CD4-positive, alpha-beta memory T cell (primary cell): ENCODE data around the gene GUCY1A2. TPM values are rescaled to one million over a fixed set of nuclear protein-coding genes. Genes with fewer than 3 reads are reported as not detected.
"Not testable (repeated sequence)": the region's sequence is repeated elsewhere in the genome, so short reads cannot be mapped to it uniquely, and the experiment has no call there.

ENCODE experiments used
- CTCF ChIA-PET: fragments of 350-600 bp; sonication (Branson Sonifier 250); formaldehyde crosslinking; loops from one replicate; lab custom pipeline; 2021; ENCODE audit warnings: inconsistent platforms; ENCODE audit not compliant: partially characterized antibody; lab: Charles Lee
- POLR2A ChIA-PET: fragments of 350-600 bp; sonication (Branson Sonifier 250); formaldehyde crosslinking; loops from one replicate; lab custom pipeline; 2021; ENCODE audit not compliant: partially characterized antibody; lab: Charles Lee
- DNase-seq, 5 donors: peaks; one replicate each; pipeline versions ENCODE4 v3.0.0 to v3.0.0-alpha.2; 2020 to 2022; ENCODE audit warnings: mixed read lengths in 1 of 5
- H3K27ac ChIP-seq: one replicate; pipeline ENCODE4 v1.7.0; 2013; ENCODE audit warnings: low read depth, low read length
- H3K27me3 ChIP-seq: 2 replicates; pipeline ENCODE4 v1.7.0; 2013; ENCODE audit warnings: mild to moderate bottlenecking, low read length, moderate library complexity; ENCODE audit not compliant: insufficient read depth
- H3K36me3 ChIP-seq: 2 replicates; pipeline ENCODE4 v1.7.0; 2013; ENCODE audit warnings: mild to moderate bottlenecking, low read length, moderate library complexity; ENCODE audit not compliant: insufficient read depth
- H3K4me1 ChIP-seq: 2 replicates; pipeline ENCODE4 v1.7.0; 2013; ENCODE audit warnings: mild to moderate bottlenecking, low read length, moderate library complexity; ENCODE audit not compliant: insufficient read depth
- H3K4me3 ChIP-seq, 2 donors: one replicate each; pipeline ENCODE4 v1.7.0; 2013; ENCODE audit warnings: low read length in 2 of 2, mild to moderate bottlenecking in 1 of 2
- H3K9me3 ChIP-seq, 2 donors: one replicate each; pipeline ENCODE4 v1.7.0; 2013; ENCODE audit warnings: low read length in 2 of 2, control low read depth in 1 of 2; ENCODE audit not compliant: control insufficient read depth in 1 of 2
- H3K27ac Mint-ChIP-seq, 7 donors: one replicate each; pipeline ENCODE4 v1.8.0; 2020 to 2021; ENCODE audit warnings: mixed read lengths in 7 of 7, mild to moderate bottlenecking in 6 of 7, inconsistent platforms in 3 of 7, moderate library complexity in 3 of 7
- H3K27me3 Mint-ChIP-seq, 2 donors: one replicate each; pipeline ENCODE4 v1.8.0; 2020 to 2021; ENCODE audit warnings: mixed read lengths in 2 of 2
- H3K36me3 Mint-ChIP-seq, 2 donors: one replicate each; pipeline ENCODE4 v1.8.0; 2020 to 2021; ENCODE audit warnings: mixed read lengths in 2 of 2, inconsistent platforms in 1 of 2, mild to moderate bottlenecking in 1 of 2
- H3K4me1 Mint-ChIP-seq, 4 donors: one replicate each; pipeline ENCODE4 v1.8.0; 2020 to 2021; ENCODE audit warnings: mixed read lengths in 4 of 4, mild to moderate bottlenecking in 1 of 4
- H3K4me3 Mint-ChIP-seq, 8 donors: one replicate each; pipeline ENCODE4 v1.8.0; 2020 to 2021; ENCODE audit warnings: mixed read lengths in 8 of 8, mild to moderate bottlenecking in 7 of 8, moderate library complexity in 6 of 8, inconsistent platforms in 3 of 8
- H3K9me3 Mint-ChIP-seq, 8 donors: one replicate each; pipeline ENCODE4 v1.8.0; 2020 to 2021; ENCODE audit warnings: mixed read lengths in 8 of 8, mild to moderate bottlenecking in 5 of 8, inconsistent platforms in 3 of 8, moderate library complexity in 1 of 8
- intact Hi-C: fragments of 100-400 bp; cut with micrococcal nuclease; formaldehyde crosslinking; loops from one replicate; pipeline ENCODE4 v1.15.1; 2023
- polyA plus RNA-seq, 2 donors: library from polyadenylated mRNA; unstranded; fragments of 300-500 nt; fragmentation: Illumina TruSeq; gene quantifications; one replicate each; pipeline ENCODE4 v1.2.3, GENCODE V29; 2021
- total RNA-seq, 2 experiments: library from RNA; stranded (reverse); gene quantifications; one replicate each; pipeline ENCODE4 v1.2.3, GENCODE V29; 2021

Gene GUCY1A2
- total and polyA plus RNA-seq, 4 experiments from 2014 or later, result 0.12 TPM; not detected in 3

- Mint-ChIP-seq H3K4me1 (no peaks in the 10 kb centered on the region), H3K27ac (no peak overlapping the region), H3K4me3 (no peak overlapping the region), H3K9me3 (peaks cover 0 to 14% (median 0%) of the 10 kb centered on the region in 8 donors), H3K36me3 (no peaks in the 10 kb centered on the region), H3K27me3 (no peaks in the 10 kb centered on the region)
- H3K27ac ChIP-seq, result no peak overlapping the region
- no peak overlapping the region for H3K4me3 ChIP-seq
- no peak for DNase-seq
- H3K9me3 ChIP-seq, result peaks cover 0 to 4% of the 10 kb centered on the region in 2 donors
- no peaks in the 10 kb centered on the region for H3K4me1 ChIP-seq
- POLR2A ChIA-PET, result no interaction called here
- CTCF ChIA-PET, result no interaction called here
- no peaks in the 10 kb centered on the region for H3K27me3 ChIP-seq
- no peaks in the 10 kb centered on the region for H3K36me3 ChIP-seq
- intact Hi-C loops, result no loop called here
Measured at GRCh38 chr11:106913141-106913540, 105.1 kb downstream of the GUCY1A2 start.

GRCh38 chr11:106904826-106905225, 113.5 kb downstream of the GUCY1A2 start:
- no peaks in the 10 kb centered on the region for H3K4me1 Mint-ChIP-seq
- H3K36me3 ChIP-seq, result no peaks in the 10 kb centered on the region
- peaks cover 0 to 17% (median 7%) of the 10 kb centered on the region in 8 donors for H3K9me3 Mint-ChIP-seq
- H3K27me3 Mint-ChIP-seq, result no peaks in the 10 kb centered on the region
- H3K9me3 ChIP-seq, result no peaks in the 10 kb centered on the region
- no peaks in the 10 kb centered on the region for H3K27me3 ChIP-seq
- DNase-seq, result no peak
- intact Hi-C loops, result no loop called here
- no peak overlapping the region for H3K27ac ChIP-seq
- H3K4me1 ChIP-seq, result no peaks in the 10 kb centered on the region
- no peak overlapping the region for H3K4me3 ChIP-seq
- CTCF ChIA-PET, result no interaction called here
- no peak overlapping the region for H3K4me3 Mint-ChIP-seq
- POLR2A ChIA-PET, result no interaction called here
- H3K27ac Mint-ChIP-seq, result no peak overlapping the region
- no peaks in the 10 kb centered on the region for H3K36me3 Mint-ChIP-seq

- H3K9me3 ChIP-seq, result no peaks in the 10 kb centered on the region
- no peaks in the 10 kb centered on the region for H3K27me3 Mint-ChIP-seq
- H3K4me3 Mint-ChIP-seq, result no peak overlapping the region
- H3K9me3 Mint-ChIP-seq, result peaks cover 3 to 20% (median 7%) of the 10 kb centered on the region in 8 donors
- H3K27ac Mint-ChIP-seq, result no peak overlapping the region
- intact Hi-C loops, result no loop called here
- H3K4me3 ChIP-seq, result no peak overlapping the region
- no peak overlapping the region for H3K27ac ChIP-seq
- H3K4me1 Mint-ChIP-seq, result no peaks in the 10 kb centered on the region
- ChIA-PET POLR2A (no interaction called here), CTCF (no interaction called here)
- no peaks in the 10 kb centered on the region for H3K36me3 Mint-ChIP-seq
- H3K36me3 ChIP-seq, result no peaks in the 10 kb centered on the region
- no peaks in the 10 kb centered on the region for H3K27me3 ChIP-seq
- no peaks in the 10 kb centered on the region for H3K4me1 ChIP-seq
- no peak for DNase-seq
Measured at GRCh38 chr11:106889718-106890117, 128.6 kb downstream of the GUCY1A2 start.

- ChIA-PET CTCF (no interaction called here), POLR2A (no interaction called here)
- Mint-ChIP-seq H3K27me3 (no peaks in the 10 kb centered on the region), H3K36me3 (no peaks in the 10 kb centered on the region), H3K4me3 (no peak overlapping the region), H3K27ac (no peak overlapping the region), H3K4me1 (no peaks in the 10 kb centered on the region), H3K9me3 (peaks cover 3 to 22% (median 7%) of the 10 kb centered on the region in 8 donors)
- no peaks in the 10 kb centered on the region for H3K4me1 ChIP-seq
- H3K36me3 ChIP-seq, result no peaks in the 10 kb centered on the region
- H3K9me3 ChIP-seq, result no peaks in the 10 kb centered on the region
- H3K4me3 ChIP-seq, result no peak overlapping the region
- no peaks in the 10 kb centered on the region for H3K27me3 ChIP-seq
- intact Hi-C loops, result no loop called here
- DNase-seq, result no peak
- no peak overlapping the region for H3K27ac ChIP-seq
Measured at GRCh38 chr11:106888386-106888785, 129.9 kb downstream of the GUCY1A2 start.

GRCh38 chr11:106883693-106884092, 134.6 kb downstream of the GUCY1A2 start:
- H3K27me3 ChIP-seq, H3K4me3 Mint-ChIP-seq, POLR2A ChIA-PET, H3K36me3 ChIP-seq, H3K4me1 ChIP-seq, H3K9me3 ChIP-seq, H3K4me1 Mint-ChIP-seq, intact Hi-C loops, H3K4me3 ChIP-seq, H3K27ac ChIP-seq, H3K36me3 Mint-ChIP-seq, H3K27me3 Mint-ChIP-seq, H3K27ac Mint-ChIP-seq, DNase-seq, CTCF ChIA-PET: not testable (repeated sequence)
- peaks cover 0 to 25% (median 10%) of the 10 kb centered on the region in 8 donors for H3K9me3 Mint-ChIP-seq

- Mint-ChIP-seq H3K9me3 (peaks cover 0 to 35% (median 14%) of the 10 kb centered on the region in 8 donors), H3K27me3 (no peaks in the 10 kb centered on the region), H3K27ac (no peak overlapping the region), H3K4me1 (no peaks in the 10 kb centered on the region), H3K4me3 (no peak overlapping the region), H3K36me3 (no peaks in the 10 kb centered on the region)
- Histone ChIP-seq H3K27ac (no peak overlapping the region), H3K27me3 (no peaks in the 10 kb centered on the region), H3K36me3 (no peaks in the 10 kb centered on the region), H3K4me1 (no peaks in the 10 kb centered on the region), H3K4me3 (no peak overlapping the region), H3K9me3 (no peaks in the 10 kb centered on the region)
- POLR2A ChIA-PET, result no interaction called here
- CTCF ChIA-PET, result no interaction called here
- intact Hi-C loops, result no loop called here
- DNase-seq, result no peak
Measured at GRCh38 chr11:106879832-106880546, 138.3 kb downstream of the GUCY1A2 start.

GRCh38 chr11:106879029-106879428, 139.2 kb downstream of the GUCY1A2 start:
- no peaks in the 10 kb centered on the region for H3K27me3 ChIP-seq
- no peaks in the 10 kb centered on the region for H3K36me3 Mint-ChIP-seq
- no peaks in the 10 kb centered on the region for H3K4me1 ChIP-seq
- POLR2A ChIA-PET, result no interaction called here
- H3K27ac ChIP-seq, result no peak overlapping the region
- DNase-seq, result no peak
- intact Hi-C loops, result no loop called here
- H3K9me3 Mint-ChIP-seq, result peaks cover 0 to 30% (median 11%) of the 10 kb centered on the region in 8 donors
- CTCF ChIA-PET, result no interaction called here
- no peaks in the 10 kb centered on the region for H3K27me3 Mint-ChIP-seq
- H3K4me3 ChIP-seq, result no peak overlapping the region
- no peaks in the 10 kb centered on the region for H3K9me3 ChIP-seq
- no peaks in the 10 kb centered on the region for H3K4me1 Mint-ChIP-seq
- H3K36me3 ChIP-seq, result no peaks in the 10 kb centered on the region
- H3K27ac Mint-ChIP-seq, result no peak overlapping the region
- no peak overlapping the region for H3K4me3 Mint-ChIP-seq
